T-helper 17 cell (primary cell): ENCODE data around the gene GON7. TPM values are rescaled to one million over a fixed set of nuclear protein-coding genes. Genes with fewer than 3 reads are reported as not detected.
"Not testable (repeated sequence)": the region's sequence is repeated elsewhere in the genome, so short reads cannot be mapped to it uniquely, and the experiment has no call there.

Experiments used
- ATAC-seq: fragments of 150-1000 bp; cut with Tn5 transposase; 2 replicates; pipeline ENCODE4 v1.10.0; 2021; ENCODE audit warnings: mild to moderate bottlenecking, moderate library complexity
- DNase-seq, 3 donors: peaks; one replicate each; pipeline versions ENCODE4 v3.0.0 to v3.0.0-alpha.2; 2020 to 2021
- H3K9me3 ChIP-seq: one replicate; pipeline ENCODE4 v1.7.0; 2013; ENCODE audit warnings: low read length, mild to moderate bottlenecking; ENCODE audit not compliant: control insufficient read depth, poor library complexity, severe bottlenecking
- H3K27ac Mint-ChIP-seq: one replicate; pipeline ENCODE4 v1.8.0; 2022; ENCODE audit warnings: mild to moderate bottlenecking, moderate library complexity, mixed read lengths
- H3K27me3 Mint-ChIP-seq: one replicate; pipeline ENCODE4 v1.8.0; 2022; ENCODE audit warnings: mixed read lengths
- H3K36me3 Mint-ChIP-seq: one replicate; pipeline ENCODE4 v1.8.0; 2022; ENCODE audit warnings: low read depth, mixed read lengths
- H3K4me1 Mint-ChIP-seq: one replicate; pipeline ENCODE4 v1.8.0; 2022; ENCODE audit warnings: mild to moderate bottlenecking, mixed read lengths
- H3K4me3 Mint-ChIP-seq: one replicate; pipeline ENCODE4 v1.8.0; 2022; ENCODE audit warnings: mild to moderate bottlenecking, moderate library complexity, mixed read lengths
- total RNA-seq, 4 donors: library from RNA in 2 of 4; stranded (reverse) in 2 of 4; gene quantifications; one replicate each; pipeline ENCODE4 v1.2.3 and lab custom pipeline; 2022 to 2026

Gene GON7
- total RNA-seq, 2 donors from 2014 or later = 3.1 to 6.7 TPM

DNA sequence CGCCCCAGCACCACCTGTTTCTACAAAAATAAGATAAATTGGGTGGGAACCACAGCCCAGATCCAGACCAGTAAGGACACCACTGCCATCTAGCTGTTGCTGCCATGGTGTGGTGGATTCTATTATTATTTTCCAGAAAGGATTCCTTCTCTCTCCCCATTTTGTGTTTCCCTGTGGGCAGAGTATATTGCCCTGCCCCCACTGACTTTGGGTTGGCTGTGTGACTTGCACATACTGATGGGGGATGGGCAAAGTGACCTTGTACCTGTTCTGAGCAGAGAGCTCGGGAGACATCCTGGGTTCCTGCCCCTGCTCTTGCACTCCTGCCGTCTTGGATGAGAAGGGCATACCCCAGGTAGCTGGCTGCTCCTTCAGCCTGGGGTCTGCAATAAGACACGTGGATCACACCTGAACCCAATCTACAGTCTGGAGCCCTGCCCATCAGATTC is 46.5 kb downstream of the GON7 start:
- no peaks in the 10 kb centered on the region for H3K9me3 ChIP-seq
- Mint-ChIP-seq H3K36me3 (no peaks in the 10 kb centered on the region), H3K27me3 (no peaks in the 10 kb centered on the region), H3K27ac (no peak overlapping the region), H3K4me3 (no peak overlapping the region), H3K4me1 (no peaks in the 10 kb centered on the region)
- ATAC-seq = no peak
- no peak for DNase-seq

DNA sequence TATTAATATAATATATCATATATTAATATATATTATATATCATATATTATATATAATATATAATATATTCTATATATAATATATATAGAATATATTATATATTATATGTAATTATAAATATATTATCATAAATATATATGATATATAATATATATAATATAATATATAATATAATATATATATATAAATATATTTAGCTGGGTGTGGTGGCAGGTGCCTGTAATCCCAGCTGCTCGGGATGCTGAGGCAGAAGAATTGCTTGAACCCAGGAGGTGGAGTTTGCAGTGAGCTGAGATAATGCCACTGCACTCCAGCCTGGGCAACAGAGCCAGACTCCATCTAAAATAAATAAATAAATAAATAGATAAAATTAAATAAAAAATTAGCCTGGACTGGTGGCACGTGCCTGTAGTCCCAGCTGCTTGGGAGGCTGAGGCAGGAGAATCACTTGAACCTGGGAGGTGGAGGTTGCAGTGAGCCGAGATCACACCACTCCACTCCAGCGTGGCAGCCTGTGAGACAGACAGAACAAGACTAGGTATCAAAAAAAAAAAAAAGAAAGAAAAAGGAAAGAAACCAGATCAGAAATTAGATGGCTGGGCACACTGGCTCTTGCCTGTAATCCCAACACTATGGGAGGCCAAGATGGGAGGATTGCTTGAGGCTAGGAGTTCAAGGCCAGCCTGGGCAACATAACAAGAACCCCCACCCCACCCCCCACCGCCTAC is 47.1 kb downstream of the GON7 start:
- not testable (repeated sequence) for H3K27me3 Mint-ChIP-seq, H3K4me3 Mint-ChIP-seq, H3K9me3 ChIP-seq, ATAC-seq, H3K27ac Mint-ChIP-seq, H3K4me1 Mint-ChIP-seq, DNase-seq, H3K36me3 Mint-ChIP-seq

DNA sequence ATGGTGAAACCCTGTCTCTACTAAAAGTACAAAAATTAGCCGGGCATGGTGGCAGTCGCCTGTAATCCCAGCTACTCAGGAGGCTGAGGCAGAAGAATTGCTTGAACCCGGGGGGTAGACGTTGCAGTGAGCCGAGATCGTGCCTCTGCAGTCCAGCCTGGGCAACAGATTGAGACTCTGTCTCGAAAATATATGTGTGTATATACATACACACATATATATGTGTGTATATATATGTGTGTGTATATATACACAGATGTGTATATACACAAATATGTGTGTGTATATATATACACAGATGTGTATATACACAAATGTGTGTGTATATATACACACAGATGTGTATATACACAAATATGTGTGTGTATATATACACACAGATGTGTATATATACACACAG is 48.5 kb downstream of the GON7 start:
- not testable (repeated sequence) for H3K4me1 Mint-ChIP-seq, ATAC-seq, H3K9me3 ChIP-seq, H3K27me3 Mint-ChIP-seq, DNase-seq, H3K36me3 Mint-ChIP-seq, H3K4me3 Mint-ChIP-seq, H3K27ac Mint-ChIP-seq

DNA sequence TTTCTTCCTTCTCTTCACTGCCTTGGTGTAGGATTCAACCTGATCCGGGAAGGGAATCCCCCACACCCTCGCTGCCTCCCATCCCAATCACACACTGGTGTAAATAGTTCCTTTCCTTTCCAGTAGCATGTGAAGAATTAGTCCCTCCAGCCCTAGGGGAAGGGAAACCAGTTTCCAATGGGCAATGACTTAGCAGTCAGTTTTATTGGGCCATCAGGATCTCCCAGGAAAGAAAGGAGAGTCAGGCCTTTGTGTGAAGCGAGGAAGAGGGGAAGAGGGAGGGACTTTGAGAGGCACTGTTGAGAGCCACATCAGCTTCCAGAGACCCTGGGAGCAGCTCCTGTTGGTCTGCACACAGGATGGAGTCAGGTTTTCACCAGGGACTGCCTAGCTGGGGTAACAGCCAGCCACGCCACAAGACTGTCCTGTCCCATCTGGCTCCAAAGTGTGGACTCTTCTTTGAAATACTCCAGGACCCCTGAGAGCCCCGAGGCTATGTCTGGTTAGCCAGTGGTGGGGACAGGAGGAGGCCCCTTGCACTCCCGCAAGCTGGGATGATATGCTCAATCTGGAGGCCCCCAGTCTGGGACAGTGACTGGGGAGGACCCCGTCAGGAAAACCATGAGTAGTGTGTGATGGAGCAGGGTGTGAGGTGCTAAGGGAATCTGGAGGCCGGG is 50.0 kb downstream of the GON7 start:
- Mint-ChIP-seq H3K4me3 (no peak overlapping the region), H3K27ac (no peak overlapping the region), H3K36me3 (no peaks in the 10 kb centered on the region), H3K4me1 (no peaks in the 10 kb centered on the region), H3K27me3 (no peaks in the 10 kb centered on the region)
- ATAC-seq = no peak
- no peak for DNase-seq
- no peaks in the 10 kb centered on the region for H3K9me3 ChIP-seq

DNA sequence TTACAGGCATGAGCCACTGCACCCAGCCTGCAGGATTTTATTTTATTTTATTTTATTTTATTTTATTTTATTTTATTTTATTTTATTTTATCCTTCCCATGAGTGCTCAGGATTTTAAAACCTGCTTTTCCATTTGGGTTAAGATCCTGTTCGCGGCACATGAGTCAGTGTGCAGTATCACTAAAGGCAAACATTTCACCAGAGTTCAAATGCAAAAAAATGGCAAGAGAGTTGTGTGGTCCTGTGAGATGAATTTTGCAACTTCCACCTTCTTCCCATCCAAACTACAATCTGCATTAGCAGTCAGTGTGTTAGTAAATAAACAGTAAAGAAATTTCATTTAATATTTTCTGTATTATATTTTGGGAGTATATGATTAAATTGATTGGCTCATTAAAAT is 51.2 kb downstream of the GON7 start:
- Mint-ChIP-seq H3K4me3 (no peak overlapping the region), H3K27ac (no peak overlapping the region), H3K27me3 (peaks cover 2% of the 10 kb centered on the region), H3K36me3 (no peaks in the 10 kb centered on the region), H3K4me1 (peaks cover 2% of the 10 kb centered on the region)
- ATAC-seq (no peak), DNase-seq (no peak)
- no peaks in the 10 kb centered on the region for H3K9me3 ChIP-seq

DNA sequence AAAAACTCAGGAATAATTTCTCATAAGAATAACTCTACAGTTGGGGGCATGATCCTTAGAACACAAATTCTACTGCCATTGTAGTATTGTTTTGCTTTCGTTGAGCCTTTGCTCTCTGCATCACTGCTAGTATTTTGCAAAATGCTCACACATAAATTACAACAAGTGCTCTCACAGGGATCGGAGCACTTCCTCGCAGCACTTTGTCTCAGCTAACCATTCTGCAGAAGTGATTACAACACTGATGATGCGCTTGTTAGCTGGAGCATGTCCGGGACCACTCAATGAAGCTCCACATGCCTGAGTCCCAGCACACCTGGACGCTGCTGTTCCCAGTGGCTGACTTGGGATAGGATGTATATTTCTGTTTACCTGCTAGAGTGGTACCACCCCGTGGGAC is 53.7 kb downstream of the GON7 start:
- H3K36me3 Mint-ChIP-seq = no peaks in the 10 kb centered on the region
- H3K9me3 ChIP-seq = no peaks in the 10 kb centered on the region
- peaks cover 6% of the 10 kb centered on the region for H3K27me3 Mint-ChIP-seq
- DNase-seq (no peak), ATAC-seq (no peak)
- no peak overlapping the region for H3K27ac Mint-ChIP-seq
- H3K4me3 Mint-ChIP-seq = no peak overlapping the region
- H3K4me1 Mint-ChIP-seq = peaks cover 6% of the 10 kb centered on the region

Other genes with a start within 250 kb of the GON7 start
- 10 to 100 TPM; 29.4 to 36.1 TPM for gene ITPK1, start 91.1 kb downstream of the GON7 start, total RNA-seq
- gene MOAP1, start 22.2 kb downstream of the GON7 start, total RNA-seq = 10 to 100 TPM; 70.5 to 91.5 TPM
- gene LYSET, start 21.7 kb downstream of the GON7 start, total RNA-seq = 1 to 10 TPM; 6.3 to 8.1 TPM
- gene UBR7, start 191 bp upstream of the GON7 start, total RNA-seq = 10 to 100 TPM; 12.9 to 14.6 TPM
- gene BTBD7, start 126.0 kb upstream of the GON7 start, total RNA-seq = 10 to 100 TPM; 22.5 to 22.8 TPM
- not detected for gene COX8C, start 140.1 kb upstream of the GON7 start, total RNA-seq
- not detected for gene UNC79, start 223.9 kb upstream of the GON7 start, total RNA-seq